H9 (cell line): Measurements from ENCODE around the gene KANSL1L. TPM values are rescaled to one million over a fixed set of nuclear protein-coding genes. Genes with fewer than 3 reads are reported as not detected.
A peak's percentile ranks its signal among the peaks of the same experiment; 100 is the strongest.

ENCODE experiments used
- DNase-seq: peaks from one replicate; pipeline ENCODE4 v3.0.0-alpha.2; 2017
- H2AFZ ChIP-seq: one replicate; pipeline ENCODE4 v1.6.1; 2013; ENCODE audit warnings: mild to moderate bottlenecking, low read length, control low read depth, moderate library complexity
- H2AK5ac ChIP-seq: 2 replicates; pipeline ENCODE4 v1.6.1; 2013; ENCODE audit warnings: low read length, control low read depth, mixed read lengths; ENCODE audit not compliant: insufficient read length
- H2BK120ac ChIP-seq: one replicate; pipeline ENCODE4 v1.6.1; 2013; ENCODE audit warnings: low read depth, mild to moderate bottlenecking, low read length, control low read depth, inconsistent platforms; ENCODE audit not compliant: poor library complexity, severe bottlenecking
- H2BK12ac ChIP-seq: 2 replicates; pipeline ENCODE4 v1.6.1; 2013; ENCODE audit warnings: low read length, control low read depth, mixed read lengths, low read depth; ENCODE audit not compliant: insufficient read length
- H2BK15ac ChIP-seq: 2 replicates; pipeline ENCODE4 v1.6.1; 2013; ENCODE audit warnings: low read depth, low read length, control low read depth
- H2BK20ac ChIP-seq: one replicate; pipeline ENCODE4 v1.6.1; 2013; ENCODE audit warnings: low read depth, mild to moderate bottlenecking, low read length, control low read depth, inconsistent platforms; ENCODE audit not compliant: poor library complexity, severe bottlenecking
- H2BK5ac ChIP-seq: 2 replicates; pipeline ENCODE4 v1.6.1; 2013; ENCODE audit warnings: low read length, control low read depth, mixed read lengths; ENCODE audit not compliant: insufficient read length
- H3K14ac ChIP-seq: 2 replicates; pipeline ENCODE4 v1.6.1; 2013; ENCODE audit warnings: low read length, control low read depth; ENCODE audit not compliant: insufficient read depth
- H3K18ac ChIP-seq: 2 replicates; pipeline ENCODE4 v1.6.1; 2013; ENCODE audit warnings: low read depth, mild to moderate bottlenecking, mixed read lengths, low read length, control low read depth; ENCODE audit not compliant: insufficient read length
- H3K23ac ChIP-seq: 2 replicates; pipeline ENCODE4 v1.6.1; 2013; ENCODE audit warnings: low read length, control low read depth, mixed read lengths, low read depth; ENCODE audit not compliant: insufficient read length
- H3K23me2 ChIP-seq: 2 replicates; pipeline ENCODE4 v1.6.1; 2013; ENCODE audit warnings: low read depth, mild to moderate bottlenecking, mixed read lengths, low read length, control low read depth; ENCODE audit not compliant: insufficient read length, poor library complexity, severe bottlenecking
- H3K27ac ChIP-seq: 2 replicates; pipeline ENCODE4 v1.5.1; 2013; ENCODE audit warnings: low read length, control low read depth, mixed read lengths, low read depth; ENCODE audit not compliant: insufficient read length
- H3K27me3 ChIP-seq: 2 replicates; pipeline ENCODE4 v1.6.1; 2013; ENCODE audit warnings: low read length, control low read depth, inconsistent platforms; ENCODE audit not compliant: insufficient read depth
- H3K4ac ChIP-seq: 2 replicates; pipeline ENCODE4 v1.6.1; 2013; ENCODE audit warnings: low read depth, mild to moderate bottlenecking, control low read depth, inconsistent platforms, low read length, moderate library complexity
- H3K4me1 ChIP-seq: 2 replicates; pipeline ENCODE4 v1.6.1; 2013; ENCODE audit warnings: low read length, control low read depth, inconsistent platforms; ENCODE audit not compliant: insufficient read depth
- H3K4me2 ChIP-seq: 2 replicates; pipeline ENCODE4 v1.6.1; 2013; ENCODE audit warnings: low read length, control low read depth, mixed read lengths; ENCODE audit not compliant: insufficient read length, insufficient read depth
- H3K56ac ChIP-seq: 2 replicates; pipeline ENCODE4 v1.6.1; 2013; ENCODE audit warnings: low read depth, mild to moderate bottlenecking, mixed read lengths, low read length, control low read depth; ENCODE audit not compliant: insufficient read length
- H3K79me1 ChIP-seq: 2 replicates; pipeline ENCODE4 v1.6.1; 2013; ENCODE audit warnings: low read depth, mild to moderate bottlenecking, moderate library complexity, low read length, control low read depth, inconsistent platforms; ENCODE audit not compliant: insufficient read depth, poor library complexity, severe bottlenecking
- H3K79me2 ChIP-seq: 2 replicates; pipeline ENCODE4 v1.6.1; 2013; ENCODE audit warnings: low read length, control low read depth, inconsistent platforms; ENCODE audit not compliant: insufficient read depth
- H3K9ac ChIP-seq: 2 replicates; pipeline ENCODE4 v1.6.1; 2013; ENCODE audit warnings: low read length, control low read depth, mixed read lengths; ENCODE audit not compliant: insufficient read length; ENCODE audit errors: extremely low read depth
- H3K9me3 ChIP-seq: one replicate; pipeline ENCODE4 v1.6.1; 2013; ENCODE audit warnings: low read depth, low read length, inconsistent platforms; ENCODE audit not compliant: control insufficient read depth
- H3T11ph ChIP-seq: one replicate; pipeline ENCODE4 v1.6.1; 2013; ENCODE audit warnings: mild to moderate bottlenecking, low read length, control low read depth, inconsistent platforms
- H4K20me1 ChIP-seq: one replicate; pipeline ENCODE4 v1.6.1; 2013; ENCODE audit not compliant: control insufficient read depth, insufficient read length, insufficient read depth
- H4K5ac ChIP-seq: 2 replicates; pipeline ENCODE4 v1.6.1; 2013; ENCODE audit warnings: low read depth, mild to moderate bottlenecking, mixed read lengths, low read length, control low read depth; ENCODE audit not compliant: insufficient read length
- H4K8ac ChIP-seq: replicated peaks from 2 replicates; pipeline ENCODE4 v1.6.1; 2013; ENCODE audit warnings: low read length, control low read depth, mixed read lengths, low read depth; ENCODE audit not compliant: insufficient read length
- H4K91ac ChIP-seq: 2 replicates; pipeline ENCODE4 v1.6.1; 2013; ENCODE audit warnings: low read depth, mild to moderate bottlenecking, moderate library complexity, mixed read lengths, low read length, control low read depth; ENCODE audit not compliant: insufficient read length
- H3K27ac Mint-ChIP-seq, 3 experiments: 2 replicates in 2 of 3; 3 replicates in 1 of 3; pipeline ENCODE4 v1.8.0; 2020 to 2021; ENCODE audit warnings: mixed read lengths in 3 of 3, mild to moderate bottlenecking in 1 of 3, moderate library complexity in 1 of 3
- H3K27me3 Mint-ChIP-seq: 2 replicates; pipeline ENCODE4 v1.8.0; 2021; ENCODE audit warnings: low read depth, mild to moderate bottlenecking, moderate library complexity, mixed read lengths
- H3K36me3 Mint-ChIP-seq, 3 experiments: 2 replicates in 2 of 3; 3 replicates in 1 of 3; pipeline ENCODE4 v1.8.0; 2020 to 2021; ENCODE audit warnings: low read depth in 3 of 3, mixed read lengths in 3 of 3; ENCODE audit not compliant: insufficient read depth in 1 of 3
- H3K4me1 Mint-ChIP-seq, 2 experiments: 2 replicates each; pipeline ENCODE4 v1.8.0; 2020; ENCODE audit warnings: mixed read lengths in 2 of 2
- H3K4me3 Mint-ChIP-seq, 2 experiments: 2 replicates in 1 of 2; 3 replicates in 1 of 2; pipeline ENCODE4 v1.8.0; 2020 to 2021; ENCODE audit warnings: mild to moderate bottlenecking in 2 of 2, mixed read lengths in 2 of 2, moderate library complexity in 1 of 2
- H3K9me3 Mint-ChIP-seq, 2 experiments: 2 replicates in 1 of 2; 3 replicates in 1 of 2; pipeline ENCODE4 v1.8.0; 2020; ENCODE audit warnings: mild to moderate bottlenecking in 2 of 2, mixed read lengths in 2 of 2, moderate library complexity in 1 of 2
- CTCF ChIP-seq: fragments of 200-600 bp; sonication (generic); conservative IDR thresholded peaks from 3 replicates; pipeline ENCODE4 v1.8.0; 2021; ENCODE audit warnings: antibody characterized with exemption, mild to moderate bottlenecking
- WGBS: extraction: QIAGEN DNeasy Blood & Tissue Kit; methylation state at CpG from one replicate; pipeline ENCODE4 v1.1.7; 2013; ENCODE audit warnings: missing lambda C conversion rate, low lambda C conversion rate, mixed read lengths; ENCODE audit not compliant: insufficient read length; ENCODE audit errors: extremely low coverage; 5-methylcytosine and 5-hydroxymethylcytosine counted together
- total RNA-seq: library from RNA; stranded (reverse); gene quantifications from 2 replicates; pipeline ENCODE4 v1.2.1, GENCODE V29; 2021

Gene KANSL1L
- total RNA-seq, 1 experiment from 2014 or later, result 8.2 TPM

- no CpG with 5 or more reads among the region's 5 CpGs for WGBS
- H3K14ac ChIP-seq, result no peak overlapping the region
- Mint-ChIP-seq H3K27ac (peak overlapping the region in 1 of 3 experiments; percentile 53; a peak in 1 of 7 replicates), H3K36me3 (no peaks in the 10 kb centered on the region), H3K4me3 (no peak overlapping the region), H3K4me1 (peaks cover 4 to 10% of the 10 kb centered on the region in 2 experiments; a peak in 3 of 4 replicates), H3K27me3 (no peaks in the 10 kb centered on the region), H3K9me3 (no peaks in the 10 kb centered on the region)
- H3K4me2 ChIP-seq, result no peak overlapping the region
- H3K27me3 ChIP-seq, result no peaks in the 10 kb centered on the region
- DNase-seq, result no peak
- no peak overlapping the region for H3K18ac ChIP-seq
- H4K5ac ChIP-seq, result no peak overlapping the region
- H3K79me2 ChIP-seq, result no peaks in the 10 kb centered on the region
- H3K27ac ChIP-seq, result no peak overlapping the region
- no peaks in the 10 kb centered on the region for H3K23me2 ChIP-seq
- H3K56ac ChIP-seq, result no peak overlapping the region
- TF ChIP-seq CTCF, result no peak
- no peaks in the 10 kb centered on the region for H3K9me3 ChIP-seq
- no peak overlapping the region for H2BK120ac ChIP-seq
- no peaks in the 10 kb centered on the region for H3K4me1 ChIP-seq
- H4K91ac ChIP-seq, result no peak overlapping the region
- no peak overlapping the region for H3K9ac ChIP-seq
- H4K20me1 ChIP-seq, result no peaks in the 10 kb centered on the region
- no peak overlapping the region for H3K23ac ChIP-seq
- H2AFZ ChIP-seq, result no peak overlapping the region
- H2AK5ac ChIP-seq, result no peak overlapping the region
- no peak overlapping the region for H2BK20ac ChIP-seq
- no peak overlapping the region for H2BK15ac ChIP-seq
- H3T11ph ChIP-seq, result no peak overlapping the region
- H3K4ac ChIP-seq, result no peak overlapping the region
- H3K79me1 ChIP-seq, result no peaks in the 10 kb centered on the region
- H2BK5ac ChIP-seq, result no peak overlapping the region
- H2BK12ac ChIP-seq, result no peak overlapping the region
- H4K8ac ChIP-seq, result no peak overlapping the region
These were observed 98.7 kb downstream of the KANSL1L start for GRCh38 chr2:210072493-210072892.
